Left kidney (tissue), 2 donors: ENCODE results near the gene MARCO. TPM values are rescaled to one million over a fixed set of nuclear protein-coding genes. Genes with fewer than 3 reads are reported as not detected.
"Not testable (repeated sequence)": the region's sequence is repeated elsewhere in the genome, so short reads cannot be mapped to it uniquely, and the experiment has no call there.

Source experiments
- DNase-seq: peaks from one replicate; pipeline ENCODE4 v3.0.0-alpha.2; 2013
- polyA plus RNA-seq: library from polyadenylated mRNA; unstranded; fragments of 120-200 nt; gene quantifications from one replicate; pipeline ENCODE4 v1.2.1, GENCODE V29; 2013; ENCODE audit not compliant: insufficient read length

Gene MARCO
- polyA plus RNA-seq, 1 donor, result not detected

GRCh38 chr2:118929059-118929458 lies 12.9 kb upstream of the MARCO start:
- DNase-seq, result no peak

- DNase-seq, result no peak
These were observed 9.0 kb upstream of the MARCO start for GRCh38 chr2:118932949-118933348.

GRCh38 chr2:118936306-118936705 lies 5.7 kb upstream of the MARCO start:
- no peak for DNase-seq

GRCh38 chr2:118936936-118937335 lies 5.1 kb upstream of the MARCO start:
- no peak for DNase-seq

GRCh38 chr2:118937817-118938216 lies 4.2 kb upstream of the MARCO start:
- no peak for DNase-seq

- no peak for DNase-seq
These were observed 2.0 kb upstream of the MARCO start for GRCh38 chr2:118939994-118940393.

- no peak for DNase-seq
These were observed 1.4 kb upstream of the MARCO start for GRCh38 chr2:118940486-118941120.

GRCh38 chr2:118943286-118943685 lies 1.3 kb downstream of the MARCO start:
- no peak for DNase-seq

GRCh38 chr2:118945881-118946280 lies 3.9 kb downstream of the MARCO start:
- no peak for DNase-seq

GRCh38 chr2:118948266-118948665 lies 6.3 kb downstream of the MARCO start:
- DNase-seq, result not testable (repeated sequence)

- no peak for DNase-seq
These were observed 12.5 kb downstream of the MARCO start for GRCh38 chr2:118954297-118955060.

GRCh38 chr2:118965737-118966136 lies 23.7 kb downstream of the MARCO start:
- no peak for DNase-seq

- DNase-seq, result no peak
These were observed 25.3 kb downstream of the MARCO start for GRCh38 chr2:118967124-118967880.

- DNase-seq, result no peak
These were observed 26.0 kb downstream of the MARCO start for GRCh38 chr2:118968042-118968441.

GRCh38 chr2:118968961-118969733 lies 27.2 kb downstream of the MARCO start:
- DNase-seq, result no peak

- DNase-seq, result no peak
These were observed 27.9 kb downstream of the MARCO start for GRCh38 chr2:118969734-118970395.

GRCh38 chr2:118970396-118971135 lies 28.6 kb downstream of the MARCO start:
- no peak for DNase-seq

GRCh38 chr2:118971245-118972122 lies 29.5 kb downstream of the MARCO start:
- DNase-seq, result no peak

- no peak for DNase-seq
These were observed 31.6 kb downstream of the MARCO start for GRCh38 chr2:118973542-118973951.
